Erythroblast (primary cell): Measurements from ENCODE around the gene PLIN4.
A peak's percentile ranks its signal among the peaks of the same experiment; 100 is the strongest.

Experiments used
- GATA1 ChIP-seq: IDR thresholded peaks from 2 replicates; pipeline ENCODE4 v1.6.1; 2011; ENCODE audit warnings: low read depth, mild to moderate bottlenecking, control low read depth, low read length, moderate library complexity
- POLR2A ChIP-seq: IDR thresholded peaks from 2 replicates; pipeline ENCODE4 v1.6.1; 2011; ENCODE audit warnings: mild to moderate bottlenecking, low read length

DNA sequence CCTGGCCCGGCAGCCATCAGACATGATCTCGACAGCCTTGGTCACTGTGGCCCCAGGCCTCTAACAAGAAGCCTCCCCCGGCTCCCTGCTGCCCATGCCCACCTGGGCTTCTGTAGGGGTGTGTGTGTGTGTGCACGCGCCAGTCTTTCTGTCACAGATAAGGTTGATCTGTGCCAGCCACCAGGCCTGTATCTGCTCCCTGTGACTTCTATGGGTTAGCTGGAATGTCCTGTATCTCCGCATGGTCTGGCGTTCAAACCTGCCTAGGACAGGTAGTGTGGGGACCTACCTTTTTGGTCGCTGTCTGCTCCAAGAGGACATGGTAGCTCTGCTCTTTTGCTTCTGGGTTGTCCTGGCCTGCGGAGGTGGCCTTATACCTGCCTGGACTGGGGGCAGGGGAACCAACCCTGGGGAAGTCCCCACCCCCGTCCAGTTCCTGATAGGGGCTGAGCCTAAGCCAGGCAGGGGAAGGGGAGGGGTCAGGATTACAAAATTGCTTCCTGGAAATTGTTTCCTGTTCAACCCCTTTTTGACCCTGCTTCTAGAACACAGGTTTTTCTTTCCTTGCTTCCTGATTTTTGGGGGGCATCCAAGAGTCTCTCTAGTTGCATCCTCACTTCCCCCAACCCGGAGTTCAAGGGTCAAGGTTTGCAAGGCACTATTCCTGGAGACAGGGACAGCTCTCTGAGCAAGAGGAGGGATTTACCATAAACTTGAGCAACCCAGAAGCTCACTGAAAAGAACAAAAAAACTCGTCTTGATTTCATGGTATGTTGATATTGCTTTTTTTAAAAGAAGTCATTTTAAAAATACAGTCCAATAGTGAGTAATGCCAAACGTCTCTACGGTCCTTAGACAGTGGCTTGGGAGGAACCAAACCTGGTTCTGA, 21.7 kb upstream of the PLIN4 start, which contains the start of gene LRG1:
- peak; percentile 33 for TF ChIP-seq POLR2A
- TF ChIP-seq GATA1: no peak
